HFFc6 (cell line): ENCODE measurements around the gene LRRC19. TPM values are rescaled to one million over a fixed set of nuclear protein-coding genes. Genes with fewer than 3 reads are reported as not detected.

ENCODE experiments used
- DNase-seq: peaks from one replicate; pipeline ENCODE4 v3.0.0-alpha.2; 2018
- H3K27ac Mint-ChIP-seq: 2 replicates; pipeline ENCODE4 v1.8.0; 2020; ENCODE audit warnings: mild to moderate bottlenecking, mixed read lengths
- H3K27me3 Mint-ChIP-seq: 2 replicates; pipeline ENCODE4 v1.8.0; 2021; ENCODE audit warnings: mild to moderate bottlenecking, moderate library complexity, mixed read lengths; ENCODE audit not compliant: insufficient read depth
- H3K36me3 Mint-ChIP-seq: 2 replicates; pipeline ENCODE4 v1.8.0; 2021; ENCODE audit warnings: low read depth, mixed read lengths
- H3K4me1 Mint-ChIP-seq: 2 replicates; pipeline ENCODE4 v1.8.0; 2020; ENCODE audit warnings: low read depth, mixed read lengths
- H3K4me3 Mint-ChIP-seq: 2 replicates; pipeline ENCODE4 v1.8.0; 2020; ENCODE audit warnings: mild to moderate bottlenecking, moderate library complexity, mixed read lengths
- H3K9me3 Mint-ChIP-seq: 2 replicates; pipeline ENCODE4 v1.8.0; 2020; ENCODE audit warnings: mild to moderate bottlenecking, mixed read lengths
- CTCF ChIP-seq: fragments of 200-600 bp; sonication (generic); IDR thresholded peaks from 2 replicates; pipeline ENCODE4 v1.5.0; 2021; ENCODE audit warnings: antibody characterized with exemption, mild to moderate bottlenecking
- total RNA-seq, 6 experiments: library from RNA; stranded (reverse); fragmentation: NEBNext Ultra II Directional; extraction: Animal tissue kit (Norgen Biotek cat#: 25700); gene quantifications; 2 replicates in 1 of 6; 3 replicates in 5 of 6; pipeline ENCODE4 v1.2.3, GENCODE V29; 2021

Gene LRRC19
- total RNA-seq, 6 experiments from 2014 or later: not detected

- Mint-ChIP-seq H3K27me3 (no peaks in the 10 kb centered on the region), H3K4me1 (no peaks in the 10 kb centered on the region), H3K27ac (no peak overlapping the region), H3K4me3 (no peak overlapping the region), H3K36me3 (no peaks in the 10 kb centered on the region), H3K9me3 (no peaks in the 10 kb centered on the region)
- no peak for TF ChIP-seq CTCF
- DNase-seq: no peak
Measured at GRCh38 chr9:27043176-27043575, 37.7 kb upstream of the LRRC19 start.

- DNase-seq: no peak
- Mint-ChIP-seq H3K27me3 (no peaks in the 10 kb centered on the region), H3K4me3 (no peak overlapping the region), H3K9me3 (no peaks in the 10 kb centered on the region), H3K36me3 (no peaks in the 10 kb centered on the region), H3K27ac (no peak overlapping the region), H3K4me1 (no peaks in the 10 kb centered on the region)
- no peak for TF ChIP-seq CTCF
Measured at GRCh38 chr9:27042476-27042875, 37.0 kb upstream of the LRRC19 start.

GRCh38 chr9:27041746-27042145 lies 36.3 kb upstream of the LRRC19 start:
- no peak for DNase-seq
- H3K4me1 Mint-ChIP-seq: no peaks in the 10 kb centered on the region
- no peak overlapping the region for H3K27ac Mint-ChIP-seq
- no peaks in the 10 kb centered on the region for H3K9me3 Mint-ChIP-seq
- H3K4me3 Mint-ChIP-seq: no peak overlapping the region
- H3K36me3 Mint-ChIP-seq: no peaks in the 10 kb centered on the region
- TF ChIP-seq CTCF: no peak
- H3K27me3 Mint-ChIP-seq: no peaks in the 10 kb centered on the region

- DNase-seq: no peak
- no peak for TF ChIP-seq CTCF
- H3K27me3 Mint-ChIP-seq: no peaks in the 10 kb centered on the region
- H3K27ac Mint-ChIP-seq: no peak overlapping the region
- H3K4me3 Mint-ChIP-seq: no peak overlapping the region
- no peaks in the 10 kb centered on the region for H3K36me3 Mint-ChIP-seq
- no peaks in the 10 kb centered on the region for H3K4me1 Mint-ChIP-seq
- H3K9me3 Mint-ChIP-seq: no peaks in the 10 kb centered on the region
Measured at GRCh38 chr9:27037499-27037898, 32.0 kb upstream of the LRRC19 start.

- Mint-ChIP-seq H3K4me3 (no peak overlapping the region), H3K4me1 (no peaks in the 10 kb centered on the region), H3K9me3 (no peaks in the 10 kb centered on the region), H3K36me3 (no peaks in the 10 kb centered on the region), H3K27ac (no peak overlapping the region), H3K27me3 (no peaks in the 10 kb centered on the region)
- DNase-seq: peak; percentile 44
- peak; percentile 96 for TF ChIP-seq CTCF
Measured at GRCh38 chr9:27033815-27034403, 28.4 kb upstream of the LRRC19 start.

GRCh38 chr9:27029186-27029585 lies 23.7 kb upstream of the LRRC19 start:
- Mint-ChIP-seq H3K4me3 (no peak overlapping the region), H3K9me3 (no peaks in the 10 kb centered on the region), H3K27ac (no peak overlapping the region), H3K27me3 (no peaks in the 10 kb centered on the region), H3K36me3 (peaks cover 16% of the 10 kb centered on the region), H3K4me1 (no peaks in the 10 kb centered on the region)
- DNase-seq: no peak
- TF ChIP-seq CTCF: no peak
